ENCODE measurements around the gene RAB38.

RAB38 gene

DNA sequence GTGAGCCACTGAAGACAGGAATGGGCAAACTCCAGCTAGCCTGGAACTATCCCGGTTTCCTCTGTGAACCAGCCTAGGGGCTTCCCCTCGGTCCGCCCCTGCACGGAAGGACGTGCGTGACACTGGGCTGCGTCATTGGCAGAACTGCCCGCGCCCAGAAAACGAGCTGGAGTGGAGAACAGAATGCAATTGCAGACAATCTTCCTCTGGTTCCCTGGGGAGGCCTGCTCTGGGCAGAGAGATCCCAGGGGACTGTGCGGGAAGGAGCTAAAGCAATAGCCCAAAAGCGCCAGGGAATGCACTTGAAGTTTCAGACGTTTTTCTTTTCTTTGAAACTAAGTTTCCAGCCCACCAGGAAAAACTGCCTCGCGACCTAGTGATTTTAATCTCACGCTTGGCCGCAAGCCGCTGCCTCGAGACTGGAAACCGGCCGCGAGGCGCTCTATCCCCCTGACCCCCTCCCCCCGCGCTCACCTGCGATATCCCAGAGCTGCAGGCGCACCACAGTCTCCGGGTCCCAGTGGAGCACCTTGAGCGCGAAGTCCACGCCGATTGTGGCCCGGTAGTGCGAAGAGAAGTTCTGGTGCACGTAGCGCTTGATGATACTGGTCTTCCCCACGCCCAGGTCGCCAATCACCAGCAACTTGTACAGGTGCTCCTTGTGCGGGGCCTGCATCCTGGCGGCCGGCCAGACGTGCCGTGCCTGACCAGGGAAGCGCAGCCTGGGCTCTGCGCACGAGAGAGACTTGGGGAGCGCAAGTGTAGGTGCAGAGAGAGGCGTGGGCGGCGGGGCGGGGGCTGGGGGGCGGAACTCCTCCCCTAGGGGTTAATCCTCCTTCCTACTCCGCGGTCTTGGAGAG, at the start of gene RAB38:
Gene RAB38, minus strand, starts transcription at position 735 of the 860 bp plus-strand sequence. Its CDS starts 59 bp downstream, at position 676.
- peak in 1 of 2 donors; percentile 38 for DNase-seq (ENCODE audit: low read depth in 1 of 2, low spot score in 1 of 2)

DNA sequence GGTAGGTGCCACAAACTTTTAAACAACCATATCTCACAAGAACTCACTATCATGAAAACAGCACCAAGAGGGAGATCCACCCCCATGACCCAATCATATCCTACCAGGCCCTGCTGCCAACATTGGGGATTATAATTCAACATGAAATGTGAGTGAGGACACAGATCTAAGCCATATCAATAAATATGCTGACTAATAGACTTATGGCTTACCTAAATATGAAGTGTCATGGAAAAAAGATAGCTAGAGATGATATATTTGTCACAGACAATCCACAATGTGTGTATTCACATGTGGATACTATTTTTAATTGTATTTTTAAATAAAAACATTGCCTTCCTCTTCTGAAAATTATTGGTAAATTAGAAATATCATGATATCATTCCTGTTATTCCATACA, 38.2 kb upstream of the RAB38 start:
- no peak for DNase-seq (ENCODE audit: low read depth in 1 of 2, low spot score in 1 of 2)

DNA sequence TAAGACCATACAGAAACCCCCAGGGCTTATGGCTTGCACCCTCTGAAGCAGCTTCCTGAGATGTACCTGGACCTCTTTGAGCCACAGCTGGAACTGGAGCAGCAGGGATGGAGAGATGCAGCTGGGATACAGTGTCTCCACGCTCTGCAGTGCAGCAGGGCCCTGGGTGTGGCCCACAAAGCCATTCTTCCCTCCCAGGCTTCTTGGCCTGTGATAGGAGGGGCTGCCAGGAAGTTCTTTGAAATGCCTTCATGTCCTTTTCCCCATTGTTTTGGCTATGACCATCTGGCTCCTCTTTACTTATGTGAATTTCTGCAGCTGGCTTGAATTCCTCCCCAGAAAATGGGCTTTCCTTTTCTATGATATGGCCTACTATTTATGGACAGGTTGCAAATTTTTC, 37.1 kb upstream of the RAB38 start:
- DNase-seq (ENCODE audit: low read depth in 1 of 2, low spot score in 1 of 2) = no peak

DNA sequence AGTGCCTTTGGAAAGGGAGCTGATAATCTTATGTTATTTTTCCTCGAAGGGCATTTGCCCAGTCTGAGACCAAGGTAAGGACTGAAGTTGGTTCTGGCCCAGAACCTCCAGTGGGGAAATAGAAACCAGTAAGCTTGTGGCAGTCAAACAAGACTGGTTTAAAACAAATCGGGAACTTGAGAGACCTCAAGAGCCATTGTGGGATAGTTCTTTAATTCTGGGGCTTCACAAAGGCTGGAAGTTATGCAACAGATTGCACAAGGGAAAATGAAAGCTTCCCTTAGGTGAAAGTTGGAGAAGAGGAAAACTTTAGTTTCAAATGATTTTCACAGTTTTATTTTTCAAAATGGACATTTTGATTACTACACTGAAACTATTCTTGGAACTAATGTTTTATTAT, 33.5 kb upstream of the RAB38 start:
- DNase-seq (ENCODE audit: low read depth in 1 of 2, low spot score in 1 of 2) = no peak

DNA sequence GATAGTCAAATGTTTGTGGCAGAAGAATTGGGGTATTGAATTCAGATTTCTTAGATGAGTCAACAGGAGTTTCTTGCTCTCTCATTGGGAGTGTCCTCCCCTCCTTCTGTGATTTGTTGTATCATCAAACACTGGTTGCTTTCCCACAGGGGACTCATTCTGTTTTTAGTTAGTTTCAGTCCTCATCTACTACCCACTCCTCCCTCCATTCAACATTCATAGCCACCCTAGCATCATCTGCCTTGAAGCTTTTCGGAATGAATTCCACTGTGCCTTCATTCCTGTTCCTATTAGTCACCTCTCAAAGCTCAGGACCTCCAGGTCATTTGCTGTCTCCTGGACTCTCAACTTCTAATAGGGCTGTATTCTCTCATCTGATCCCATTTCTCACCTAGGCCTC, 31.5 kb upstream of the RAB38 start:
- DNase-seq (ENCODE audit: low read depth in 1 of 2, low spot score in 1 of 2) = no peak

DNA sequence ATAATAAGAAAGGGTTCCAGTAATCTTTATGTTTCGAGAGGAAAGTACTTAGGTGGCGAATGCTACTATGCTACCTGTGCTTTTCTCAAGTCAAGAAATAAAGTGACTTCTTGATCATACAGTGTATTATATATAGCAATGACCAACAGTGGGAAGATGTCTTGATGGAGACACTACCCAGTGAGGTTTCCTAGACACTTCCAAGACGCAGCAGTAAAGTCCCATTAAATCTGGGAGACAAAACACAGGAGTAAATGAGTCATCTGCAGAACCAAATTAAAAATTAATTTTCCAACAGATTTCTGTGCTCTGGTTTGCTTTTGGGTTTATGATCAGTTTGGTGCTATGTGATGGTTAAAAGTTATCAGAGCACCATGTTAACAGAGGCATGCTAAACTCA, 29.1 kb upstream of the RAB38 start:
- DNase-seq (ENCODE audit: low read depth in 1 of 2, low spot score in 1 of 2) = no peak

DNA sequence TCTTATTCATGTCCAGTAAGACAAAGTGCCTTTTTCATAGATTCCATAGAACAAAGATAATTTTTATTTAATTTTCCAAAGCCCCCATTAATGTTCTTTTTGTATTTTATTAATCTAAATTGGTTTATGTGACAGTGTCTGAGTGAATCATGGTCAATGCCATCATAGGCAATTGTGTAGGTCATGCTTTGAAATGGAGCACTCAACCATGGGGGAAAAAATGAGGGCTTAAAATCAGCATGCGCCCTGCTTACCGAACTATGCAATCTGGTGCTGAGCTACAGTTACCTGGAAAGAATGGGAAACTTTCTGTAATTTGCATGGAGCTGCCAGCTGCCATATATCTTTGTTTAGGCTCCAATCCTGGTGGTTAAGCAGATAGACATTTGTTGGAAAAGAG, 28.4 kb upstream of the RAB38 start:
- DNase-seq (ENCODE audit: low read depth in 1 of 2, low spot score in 1 of 2) = no peak

DNA sequence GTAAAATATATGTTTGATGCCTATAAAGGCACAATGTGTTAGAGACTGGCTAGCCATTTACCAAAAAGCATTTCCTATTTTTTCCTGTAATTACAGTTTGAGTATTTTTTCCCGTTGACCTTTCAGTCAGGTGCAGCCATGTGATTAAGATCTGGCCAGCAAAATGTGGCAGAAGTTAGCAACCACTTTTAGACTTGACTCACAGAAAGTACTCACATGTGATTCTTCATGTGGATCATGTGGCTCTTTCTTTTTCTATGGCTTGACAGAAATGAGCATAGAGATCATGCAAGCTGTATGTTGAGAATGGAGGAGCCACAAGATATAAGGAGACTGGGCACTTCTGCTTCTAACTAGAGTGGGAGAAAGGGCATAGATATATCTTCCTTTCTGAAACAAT, 27.3 kb upstream of the RAB38 start:
- no peak for DNase-seq (ENCODE audit: low read depth in 1 of 2, low spot score in 1 of 2)

DNA sequence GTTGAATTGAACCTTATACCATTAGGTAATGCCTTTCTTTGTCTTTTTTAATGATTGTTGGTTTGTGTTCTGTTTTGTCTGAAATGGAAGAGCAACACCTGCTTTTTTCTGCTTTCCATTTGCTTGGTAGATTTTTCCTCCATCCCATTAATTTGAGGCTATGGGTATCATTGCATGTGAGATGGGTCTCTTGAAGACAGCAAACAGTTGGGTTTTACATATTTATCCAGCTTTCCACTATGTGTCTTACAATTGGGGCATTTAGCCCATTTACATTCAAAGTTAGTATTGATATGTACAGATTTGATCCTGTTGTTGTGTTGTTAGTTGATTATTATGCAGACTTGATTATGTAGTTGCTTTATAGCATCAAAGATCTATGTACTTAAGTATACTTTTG, 21.1 kb upstream of the RAB38 start:
- DNase-seq (ENCODE audit: low read depth in 1 of 2, low spot score in 1 of 2) = no peak

DNA sequence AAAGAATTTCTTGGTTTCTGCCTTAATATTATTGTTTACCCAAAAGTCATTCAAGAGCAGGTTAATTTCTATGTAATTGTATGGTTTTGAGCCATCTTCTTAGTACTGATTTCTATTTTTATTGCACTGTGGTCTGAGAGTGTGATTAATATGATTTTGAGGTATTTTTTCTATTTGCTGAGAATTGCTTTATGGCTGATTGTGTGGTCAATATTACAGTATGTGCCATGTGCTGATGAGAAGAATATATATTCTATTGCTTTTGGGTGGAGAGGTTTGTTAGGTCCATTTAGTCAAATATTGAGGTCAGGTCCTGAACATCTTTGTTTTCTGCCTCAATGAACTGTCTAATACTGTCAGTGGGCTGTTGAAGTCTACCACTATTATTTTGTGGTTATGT, 20.7 kb upstream of the RAB38 start:
- no peak for DNase-seq (ENCODE audit: low read depth in 1 of 2, low spot score in 1 of 2)

DNA sequence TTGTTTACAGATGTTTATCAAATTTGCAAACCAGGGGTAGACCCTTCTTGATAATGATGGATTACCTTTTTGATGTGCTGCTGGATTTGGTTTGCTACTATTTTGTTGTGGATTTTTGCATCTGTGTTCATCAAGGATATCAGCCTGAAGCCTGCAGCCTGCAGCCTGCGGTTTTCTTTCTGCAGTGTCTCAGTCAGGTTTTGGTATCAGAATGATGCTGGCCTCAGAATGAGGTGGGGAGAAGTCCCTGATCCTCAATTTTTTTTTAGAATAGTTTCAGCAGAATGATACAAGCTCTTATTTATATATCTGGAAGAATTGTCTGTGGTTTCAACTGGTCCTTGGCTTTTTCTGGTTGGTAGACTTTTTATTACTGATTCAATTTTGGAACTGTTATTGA, 19.7 kb upstream of the RAB38 start:
- DNase-seq (ENCODE audit: low read depth in 1 of 2, low spot score in 1 of 2) = no peak

DNA sequence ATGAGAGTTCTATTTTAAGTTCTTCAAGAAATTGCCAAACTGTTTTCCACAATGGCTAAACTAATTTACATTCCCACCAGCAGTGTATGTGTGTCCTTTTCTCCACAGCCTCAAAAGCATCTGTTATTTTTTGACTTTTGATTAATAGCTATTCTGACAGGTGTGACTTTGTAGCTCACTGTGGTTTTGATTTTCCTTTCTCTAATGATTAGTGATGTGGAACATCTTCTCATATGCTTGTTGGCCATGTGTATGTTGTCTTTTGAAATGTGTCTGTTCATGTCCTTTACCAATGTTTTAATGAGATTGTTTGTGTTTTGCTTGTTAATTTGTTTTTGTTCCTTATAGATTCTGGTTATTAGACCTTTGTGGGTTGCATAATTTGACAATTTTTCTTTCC, 18.0 kb upstream of the RAB38 start:
- no peak for DNase-seq (ENCODE audit: low read depth in 1 of 2, low spot score in 1 of 2)

DNA sequence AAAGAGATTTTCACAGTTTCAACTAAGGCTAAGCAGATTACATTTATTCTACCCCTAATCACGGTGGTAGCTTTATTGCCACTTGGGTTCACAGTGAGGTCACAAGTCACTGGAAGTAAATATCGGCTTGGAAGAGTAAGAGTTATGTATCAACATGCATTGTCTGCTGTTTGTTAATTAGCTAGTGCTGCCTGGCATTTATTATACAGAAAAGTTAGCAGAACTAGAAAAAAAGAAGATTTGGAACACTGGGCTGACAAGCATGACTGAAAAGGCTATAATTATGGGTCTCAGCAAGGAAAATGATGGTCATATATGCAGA, 13.7 kb upstream of the RAB38 start:
- no peak for DNase-seq (ENCODE audit: low read depth in 1 of 2, low spot score in 1 of 2)

DNA sequence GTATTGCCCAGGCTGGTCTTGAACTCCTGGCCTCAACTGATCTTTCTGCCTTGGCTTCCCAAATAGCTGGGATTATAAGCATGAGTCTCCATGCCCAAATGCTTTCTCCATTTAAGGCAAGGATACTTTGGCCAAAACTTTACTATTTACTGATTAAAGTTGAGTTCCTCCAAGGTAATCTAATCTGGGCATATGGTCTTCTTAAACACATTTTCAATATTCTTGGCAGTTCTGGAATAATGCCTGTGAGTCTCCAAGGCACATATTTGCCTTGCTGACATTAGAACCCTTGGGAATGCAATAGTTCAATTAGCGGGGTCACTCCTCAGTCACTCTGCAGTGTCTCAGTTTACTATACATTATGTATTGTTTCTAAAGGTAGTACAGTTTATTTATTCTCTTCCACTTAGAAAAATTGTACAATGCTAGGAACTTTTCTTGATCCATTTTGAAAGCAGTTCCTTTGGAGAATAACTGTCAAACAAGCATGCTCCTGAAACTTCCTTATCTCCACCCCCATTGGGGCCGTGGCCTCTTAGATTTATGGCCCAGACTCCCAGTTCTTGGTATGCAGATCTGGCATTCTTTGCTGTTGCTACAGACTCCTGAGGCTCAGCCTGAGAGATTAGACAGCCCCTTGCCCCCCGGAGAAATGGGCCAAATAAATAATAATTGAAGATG, 13.1 kb upstream of the RAB38 start:
- no peak for DNase-seq (ENCODE audit: low read depth in 1 of 2, low spot score in 1 of 2)

DNA sequence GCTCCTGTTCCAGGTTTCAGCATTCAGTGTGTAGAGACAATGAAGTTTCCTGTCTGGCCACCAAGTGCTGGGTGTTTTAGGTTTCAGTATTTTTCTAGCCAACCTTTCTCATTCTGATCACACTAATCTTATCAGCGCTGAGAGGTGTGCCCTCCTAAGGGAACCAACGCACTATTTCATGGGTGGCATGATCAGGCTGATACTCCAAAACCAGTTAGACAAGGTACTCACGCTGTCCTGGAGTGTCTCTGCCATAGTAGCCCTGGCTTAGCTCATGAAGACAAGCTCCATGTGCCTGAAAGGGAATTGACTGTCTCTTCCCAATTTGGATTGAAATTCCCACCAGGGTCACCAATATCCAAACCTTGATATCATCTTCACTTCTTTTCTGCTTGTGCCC, 8.0 kb upstream of the RAB38 start:
- no peak for DNase-seq (ENCODE audit: low read depth in 1 of 2, low spot score in 1 of 2)

DNA sequence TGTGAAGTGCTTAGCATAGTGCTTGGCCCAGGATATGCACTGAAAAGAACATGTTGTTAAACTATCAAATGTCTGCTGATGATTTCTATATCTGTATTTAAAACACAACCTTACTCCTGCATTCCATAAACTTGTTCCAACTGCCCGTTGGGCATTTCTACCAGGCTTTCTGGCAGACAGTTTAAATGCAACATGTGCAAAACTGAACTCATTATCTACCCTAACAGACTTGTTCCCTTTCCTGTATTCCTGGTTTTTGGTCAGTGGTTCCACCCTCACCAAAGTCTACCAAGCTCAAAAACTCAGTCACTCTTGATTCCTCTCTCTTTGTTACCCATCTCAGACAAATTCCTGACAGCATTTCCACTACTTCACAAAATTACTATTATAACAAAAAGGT, 6.5 kb upstream of the RAB38 start:
- DNase-seq (ENCODE audit: low read depth in 1 of 2, low spot score in 1 of 2) = no peak

DNA sequence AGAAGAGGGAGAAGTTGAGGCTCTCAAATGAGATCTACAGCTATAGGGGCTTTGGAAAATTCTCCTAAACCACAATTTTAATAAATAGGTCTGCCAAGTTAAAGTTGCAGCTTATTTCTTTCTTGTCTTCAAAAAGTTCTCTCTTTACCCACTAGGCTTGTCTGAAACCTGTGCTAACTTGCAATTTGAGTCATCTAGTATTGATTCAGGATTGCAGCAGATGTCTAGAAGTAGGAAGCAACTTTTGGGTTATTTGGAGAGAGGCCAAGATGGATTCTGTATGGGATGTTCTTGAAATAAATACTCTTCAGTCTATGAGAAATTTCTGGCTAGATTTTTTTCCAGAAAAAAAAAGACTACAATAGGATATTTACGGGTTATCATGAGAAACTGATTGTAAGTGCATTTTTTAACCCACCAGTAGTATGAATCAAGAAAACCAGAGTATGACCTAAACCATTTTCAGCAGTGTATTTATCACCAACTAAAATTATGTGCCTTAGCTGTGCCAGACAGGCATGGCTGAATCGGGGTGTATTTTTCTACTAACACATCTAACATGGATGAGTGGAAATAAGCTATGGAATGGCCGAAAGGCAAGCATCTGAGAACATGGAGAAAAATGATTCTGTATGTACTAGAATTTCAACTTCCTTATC, 4.9 kb upstream of the RAB38 start:
- no peak for DNase-seq (ENCODE audit: low read depth in 1 of 2, low spot score in 1 of 2)

DNA sequence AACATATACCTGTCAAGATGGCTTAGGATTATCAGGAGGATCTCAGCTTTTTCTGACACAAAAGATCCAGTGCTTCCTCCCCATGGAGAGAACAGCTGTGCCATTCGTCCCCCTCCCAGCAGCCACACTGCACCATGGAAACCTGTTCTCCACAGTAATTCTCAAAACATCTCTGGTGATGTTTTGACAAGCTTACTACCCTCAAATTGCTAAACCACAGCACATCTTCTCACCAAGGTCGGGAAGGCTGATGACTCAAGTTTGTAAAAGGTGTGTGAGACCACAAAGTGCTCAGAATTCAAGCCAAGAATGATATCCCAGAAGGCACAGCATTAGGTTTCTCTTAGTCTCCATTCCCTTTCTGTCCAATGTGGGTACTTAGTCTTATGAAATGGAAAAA, 3.9 kb upstream of the RAB38 start:
- no peak for DNase-seq (ENCODE audit: low read depth in 1 of 2, low spot score in 1 of 2)

DNA sequence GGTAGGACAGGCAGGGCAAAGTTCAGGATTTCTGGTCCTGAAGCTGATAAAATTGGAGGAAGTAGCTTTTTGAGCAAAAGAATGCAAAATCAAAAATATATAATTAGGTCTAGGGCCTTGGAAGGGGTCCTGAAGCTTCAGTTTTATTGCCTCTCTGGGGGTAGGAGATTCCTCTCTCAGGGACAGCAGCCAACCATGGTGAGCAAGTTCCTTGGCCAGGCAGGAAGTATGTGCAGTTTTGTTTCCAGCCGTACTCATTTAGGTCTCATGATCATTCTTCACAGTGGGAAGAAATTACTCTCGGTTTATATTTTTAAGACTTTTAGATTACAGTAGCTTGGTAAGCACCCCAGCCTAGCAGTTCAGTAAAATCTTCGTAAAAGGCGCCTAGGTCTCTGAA, 2.9 kb upstream of the RAB38 start:
- no peak for DNase-seq (ENCODE audit: low read depth in 1 of 2, low spot score in 1 of 2)

DNA sequence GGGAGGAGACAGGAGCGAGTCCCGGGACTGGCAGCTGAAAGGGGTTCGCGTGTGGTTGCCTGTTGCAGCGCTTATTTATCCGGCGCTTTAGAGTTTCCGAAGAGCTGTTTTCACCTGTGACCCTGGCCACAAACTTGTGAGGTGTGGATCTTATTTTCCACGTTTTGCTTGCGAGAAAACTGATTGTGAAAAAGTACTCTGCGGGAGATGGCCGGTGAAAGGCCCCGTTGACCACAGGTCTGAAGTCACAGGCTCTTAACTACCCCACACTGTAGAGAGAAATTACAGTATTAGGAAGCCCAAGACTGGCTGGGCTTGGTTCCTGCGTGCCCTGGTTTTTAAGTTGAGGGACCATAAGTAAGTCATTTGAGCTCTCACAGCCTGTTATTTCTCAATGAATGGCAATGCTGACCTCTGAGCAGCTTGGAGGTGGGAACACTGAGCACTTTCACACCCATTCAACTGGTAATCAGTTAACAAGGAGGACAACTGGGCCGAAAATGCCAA, 379 bp upstream of the RAB38 start:
- no peak for DNase-seq (ENCODE audit: low read depth in 1 of 2, low spot score in 1 of 2)

DNA sequence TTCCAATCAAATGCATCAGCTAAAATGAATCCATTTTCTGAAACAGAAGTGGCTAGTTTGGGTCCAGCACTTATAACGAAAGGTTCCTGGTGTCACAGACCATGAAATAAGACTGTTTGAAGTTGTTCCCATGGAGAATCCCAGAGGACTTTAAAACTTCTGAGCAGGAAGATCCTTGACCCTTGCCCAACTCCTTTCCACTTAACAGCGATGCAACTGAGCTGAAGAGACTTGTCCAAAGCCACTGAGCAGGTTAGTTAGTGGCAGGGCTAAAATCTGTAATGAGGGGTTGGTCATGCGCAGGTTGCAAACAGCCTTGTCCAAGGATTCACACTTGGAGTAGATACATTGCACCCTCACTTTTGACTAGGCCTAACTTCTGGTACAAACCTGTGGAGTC, 1.3 kb downstream of the RAB38 start:
- no peak for DNase-seq (ENCODE audit: low read depth in 1 of 2, low spot score in 1 of 2)

DNA sequence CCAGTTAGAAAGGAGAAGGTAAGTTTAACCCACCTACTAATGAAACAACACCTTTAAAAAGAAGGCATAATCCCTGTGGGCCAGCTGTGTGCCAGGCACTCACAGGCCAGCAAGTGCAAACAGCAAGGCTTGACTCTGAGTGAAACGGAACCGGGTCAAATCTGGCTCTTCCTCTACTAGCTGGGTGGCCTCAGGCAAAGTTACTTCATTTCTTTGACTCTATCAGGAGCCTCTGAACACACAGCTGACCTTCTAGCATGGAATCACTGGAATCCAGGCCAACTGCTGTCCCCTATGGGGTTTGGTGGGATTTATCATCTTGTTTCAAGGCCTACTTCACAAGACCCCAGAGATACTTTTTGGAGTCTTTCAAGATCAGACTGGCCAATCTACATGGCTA, 3.3 kb downstream of the RAB38 start:
- no peak for DNase-seq (ENCODE audit: low read depth in 1 of 2, low spot score in 1 of 2)
